ENCODE measurements around the gene CMSS1. TPM values are rescaled to one million over a fixed set of nuclear protein-coding genes. Genes with fewer than 3 reads are reported as not detected.

CMSS1 gene
- total RNA-seq, 1 donor from 2014 or later = 19.7 TPM

DNA sequence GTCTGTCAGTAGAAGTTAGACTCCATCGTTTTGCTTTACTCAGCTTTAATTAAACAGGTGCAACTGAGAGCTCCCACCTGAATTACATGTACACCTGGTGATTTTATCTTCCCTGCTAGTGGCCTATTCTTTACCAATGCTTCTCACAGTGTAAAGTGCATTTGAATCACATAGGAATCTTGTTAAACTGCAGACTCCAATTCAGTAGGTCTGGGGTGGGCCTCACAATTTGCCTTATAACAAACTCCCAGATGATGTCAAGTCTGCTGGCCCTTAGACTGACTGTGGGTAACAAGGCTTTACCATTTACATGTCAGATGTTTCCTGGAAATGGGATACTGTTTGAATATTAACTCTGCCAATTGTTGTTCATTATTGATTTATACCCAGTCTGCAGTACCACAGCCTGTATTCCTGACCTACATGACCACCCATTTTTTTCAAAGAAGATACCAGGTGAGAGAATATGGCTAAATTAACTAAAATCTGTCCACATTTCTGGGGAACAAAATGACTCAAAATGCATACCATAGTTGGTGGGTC lies 37.2 kb downstream of the CMSS1 start:
- DNase-seq = no peak

DNA sequence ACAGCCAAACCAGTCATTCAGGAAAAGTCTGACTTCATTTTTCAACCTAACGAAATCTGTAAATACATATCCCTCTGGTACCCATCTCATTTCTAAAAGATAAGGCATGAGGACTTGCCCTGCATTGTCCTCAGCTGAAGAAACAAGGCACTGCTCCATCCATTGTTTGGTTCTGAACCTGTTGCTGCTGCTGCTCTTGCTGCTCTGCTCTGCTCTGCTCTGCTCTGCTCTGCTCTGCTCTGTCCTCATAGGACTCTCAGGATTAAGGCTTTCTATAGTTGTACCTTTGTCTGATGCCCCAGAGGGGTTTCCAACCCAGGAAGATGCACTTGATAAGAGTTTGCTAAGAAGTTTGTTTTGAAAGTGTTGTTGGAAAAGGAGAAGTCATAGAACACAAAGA lies 38.2 kb downstream of the CMSS1 start:
- no peak for DNase-seq

DNA sequence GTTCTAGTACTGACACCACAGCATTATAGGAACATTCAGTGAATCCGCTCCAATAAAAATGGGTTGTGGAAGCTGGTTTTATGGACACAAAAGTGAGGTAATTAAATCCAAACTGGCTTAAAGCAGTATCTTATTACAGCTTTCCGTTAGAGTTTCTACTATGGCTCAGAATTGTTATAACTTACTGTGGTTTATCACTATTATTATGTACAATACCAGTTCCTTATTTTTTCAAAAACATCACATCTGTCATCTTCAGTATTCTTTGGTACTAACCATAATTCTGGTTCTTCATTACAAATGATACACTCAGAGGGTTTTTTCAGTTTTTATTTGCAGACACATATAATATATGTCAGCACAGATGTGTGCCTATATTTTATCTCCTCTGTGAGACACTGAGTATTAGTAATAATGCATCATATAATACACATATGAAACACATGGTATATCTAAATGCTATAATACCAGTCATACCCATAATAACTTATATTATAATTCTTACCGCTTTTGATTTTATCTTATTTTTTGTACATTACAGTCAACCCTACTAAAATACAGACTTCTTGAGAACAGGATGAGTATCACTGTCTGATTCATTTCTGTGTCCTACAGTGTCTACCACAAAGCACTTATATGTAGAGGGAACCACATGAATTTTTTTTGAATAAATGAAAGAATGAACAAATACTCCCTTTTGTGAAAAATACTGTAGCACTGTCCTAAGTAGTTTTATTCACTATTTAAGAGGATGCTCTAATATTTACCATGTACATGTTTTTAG lies 39.0 kb downstream of the CMSS1 start:
- no peak for DNase-seq

DNA sequence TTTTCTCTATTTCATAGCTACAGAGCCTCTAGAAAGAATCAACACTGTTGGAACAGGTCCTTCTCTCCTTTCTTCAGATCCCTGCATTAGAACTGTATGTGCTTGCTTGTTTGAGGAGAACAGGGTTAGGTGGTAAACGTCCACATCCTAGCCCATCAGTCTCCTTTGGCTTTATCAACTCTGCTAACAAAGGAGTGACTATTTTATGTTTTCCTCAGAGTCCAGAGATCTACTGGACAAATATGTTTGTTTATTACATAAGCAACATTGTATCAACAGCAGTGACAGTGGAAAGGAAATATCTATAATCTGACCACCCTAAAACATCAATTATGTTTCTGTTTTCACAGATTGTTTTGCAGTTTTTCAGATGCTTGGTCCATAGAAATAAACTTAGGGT lies 39.6 kb downstream of the CMSS1 start:
- no peak for DNase-seq

DNA sequence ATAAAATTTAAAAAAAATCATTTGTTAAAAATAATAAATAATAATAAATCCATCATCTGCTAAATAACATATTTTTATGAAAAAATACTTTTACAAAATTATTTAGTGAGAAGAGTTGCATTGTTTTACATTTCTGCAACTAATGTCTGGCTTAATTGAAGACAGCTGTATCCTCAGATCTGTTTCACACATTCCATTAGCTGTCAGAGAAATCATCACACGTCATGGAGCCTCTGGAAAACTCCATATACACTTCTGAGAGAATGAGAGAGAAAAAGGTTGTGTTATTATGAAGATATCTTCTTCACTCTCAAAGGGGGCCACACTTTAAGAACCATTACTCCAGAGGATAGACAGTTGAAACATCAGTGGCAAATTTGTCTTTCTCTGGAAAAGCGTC lies 40.8 kb downstream of the CMSS1 start:
- DNase-seq = no peak

DNA sequence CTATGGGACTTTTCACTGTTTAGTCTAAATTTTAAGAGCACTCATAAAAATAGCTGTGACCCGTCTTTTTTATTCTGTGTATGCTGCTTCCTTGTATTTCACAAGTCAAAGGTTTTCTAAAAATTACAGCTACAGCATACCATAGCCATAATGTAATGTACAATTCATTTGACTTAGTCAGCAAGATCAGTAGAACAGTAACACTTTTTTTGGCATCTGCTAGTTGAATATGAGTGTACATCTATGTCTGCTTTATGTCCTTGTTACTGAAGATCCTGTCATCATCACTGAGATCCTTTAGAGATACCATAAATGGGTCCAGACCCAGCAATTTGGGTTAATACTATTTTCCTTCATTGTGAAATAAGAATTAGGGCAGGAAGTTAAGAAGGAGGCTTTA lies 42.2 kb downstream of the CMSS1 start:
- DNase-seq = peak; percentile 63

DNA sequence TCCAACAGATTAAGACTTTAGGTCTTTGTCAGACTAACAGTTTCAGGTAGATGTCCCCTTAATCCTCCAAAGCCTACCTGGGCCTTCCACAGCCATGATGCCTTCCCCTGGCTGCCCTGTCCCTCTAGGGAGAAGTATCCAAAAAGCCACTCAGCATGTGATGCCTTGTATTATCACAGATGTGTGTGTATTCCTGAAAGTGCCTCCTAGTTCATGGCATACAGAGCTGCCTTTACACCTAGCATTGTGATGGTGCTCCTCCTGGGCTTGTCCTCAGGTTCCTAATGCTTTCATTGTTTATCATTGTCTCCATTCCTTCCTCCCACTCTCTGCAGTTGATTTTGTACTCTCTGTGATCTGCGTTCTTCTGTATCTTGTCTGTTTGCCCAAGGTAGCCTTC lies 43.6 kb downstream of the CMSS1 start:
- DNase-seq = no peak

GRCh38 chr3:99862208-99862607 lies 44.5 kb downstream of the CMSS1 start:
- DNase-seq = no peak

- no peak for DNase-seq
Measured at GRCh38 chr3:99863002-99863401, 45.3 kb downstream of the CMSS1 start.

DNA sequence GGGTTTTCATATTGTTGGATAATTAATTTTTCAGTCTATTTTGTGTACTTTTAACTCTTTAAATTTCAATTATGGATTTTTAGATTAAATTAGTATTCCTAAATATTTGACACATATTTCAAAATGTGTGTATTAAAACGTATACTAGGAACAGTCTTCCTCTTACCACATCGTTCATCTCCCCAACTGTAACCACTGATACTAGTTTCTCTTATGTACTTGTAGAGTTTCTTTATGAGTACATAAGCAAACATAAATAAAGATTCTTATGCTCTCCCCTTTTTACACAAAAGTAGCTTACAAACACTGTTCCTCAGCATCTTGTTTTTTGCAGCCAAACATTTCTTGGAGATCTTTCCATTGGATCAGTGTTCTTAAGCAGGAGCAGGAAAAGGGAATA lies 45.9 kb downstream of the CMSS1 start:
- DNase-seq = no peak

DNA sequence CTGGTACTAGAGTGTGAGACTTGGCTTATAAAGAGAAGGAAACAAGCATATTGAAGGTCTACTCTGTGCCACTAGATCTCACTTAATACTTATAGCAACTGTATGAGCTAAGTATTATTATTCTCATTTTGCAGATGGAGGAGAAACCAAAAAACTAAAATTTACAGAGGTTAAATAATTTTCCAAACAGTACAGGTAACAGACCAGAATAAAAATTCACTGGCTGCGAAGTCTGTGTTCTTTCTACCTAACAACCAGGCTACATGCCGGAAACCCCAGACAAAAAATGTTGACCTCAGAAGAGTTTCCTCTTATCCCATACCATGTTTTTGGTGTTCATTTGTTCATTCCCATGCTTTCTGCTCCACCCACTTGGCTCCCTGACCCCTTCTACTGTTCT lies 46.6 kb downstream of the CMSS1 start:
- no peak for DNase-seq

DNA sequence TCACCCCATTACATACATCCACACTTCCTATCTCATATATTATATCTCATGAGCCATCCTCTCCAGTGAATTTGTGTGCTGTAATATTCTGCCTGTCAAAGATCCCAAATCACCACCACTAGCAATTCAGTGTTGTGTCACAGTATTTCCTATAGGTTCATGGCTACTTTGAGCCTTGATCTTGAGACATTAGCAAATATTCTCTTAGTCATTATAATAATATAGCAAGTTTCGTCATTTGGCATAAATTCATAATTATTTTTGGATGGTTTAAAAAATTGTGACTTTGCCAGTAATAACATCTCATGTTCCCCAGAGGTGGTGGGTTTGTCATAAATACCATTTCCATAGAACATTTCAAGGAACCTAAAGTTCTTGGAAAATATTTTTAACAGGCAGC lies 47.7 kb downstream of the CMSS1 start:
- no peak for DNase-seq

DNA sequence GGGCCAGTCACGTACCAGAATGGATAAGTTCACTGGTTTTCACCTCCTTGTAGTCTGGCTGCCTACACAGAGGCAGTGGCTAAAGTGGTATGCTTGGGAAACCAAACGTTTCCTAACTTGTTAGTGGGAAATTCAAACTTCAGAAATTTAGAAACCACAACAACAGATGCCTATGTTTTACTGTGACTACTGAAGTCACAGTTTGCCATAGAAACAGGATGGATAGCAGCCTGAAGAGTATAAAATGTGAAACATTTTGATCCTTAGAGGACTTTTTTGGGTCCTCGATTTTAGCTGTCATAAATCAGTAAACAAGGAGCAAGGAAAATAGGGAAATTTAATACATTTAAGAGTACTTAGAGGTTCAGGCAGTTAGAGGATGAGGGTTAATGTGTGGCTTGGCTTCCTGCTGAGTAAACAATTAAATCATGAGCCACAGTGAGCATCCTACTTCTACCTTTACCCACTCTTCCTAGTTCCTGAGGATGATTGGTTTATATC lies 48.6 kb downstream of the CMSS1 start:
- peak; percentile 40 for DNase-seq

DNA sequence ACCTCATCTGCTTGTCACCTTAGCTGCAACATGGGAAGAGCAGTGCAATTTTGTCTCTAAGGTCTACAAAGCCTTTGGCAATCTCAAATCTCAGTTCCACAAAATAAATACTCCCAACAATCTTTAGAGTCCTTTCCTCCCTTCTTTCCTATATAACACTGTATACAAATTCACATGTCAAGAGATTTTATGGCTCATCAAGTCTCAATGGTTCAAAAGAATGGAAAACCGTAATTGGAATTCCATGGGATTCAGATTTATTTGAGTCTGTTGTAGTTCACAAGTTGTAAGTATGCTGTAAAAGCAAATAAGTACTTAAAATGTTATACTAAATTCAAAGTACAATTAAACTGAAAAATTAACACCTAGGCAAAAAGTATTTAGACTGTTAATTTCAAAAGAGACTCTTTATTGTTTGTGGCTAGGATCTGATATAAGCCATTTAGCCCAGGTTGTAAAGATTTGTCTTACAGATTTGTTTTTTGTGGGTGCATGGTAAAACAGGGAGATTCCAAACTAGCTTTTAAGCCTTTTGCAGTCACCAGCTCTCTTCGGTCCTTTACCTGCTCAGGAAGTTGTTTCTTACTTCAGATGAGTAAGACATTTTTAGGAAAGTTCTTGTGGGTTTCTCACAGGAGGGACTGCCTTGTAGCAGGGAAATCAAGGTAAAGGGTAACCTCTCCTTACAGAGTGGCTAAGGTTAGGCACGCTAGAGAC lies 50.1 kb downstream of the CMSS1 start:
- DNase-seq = no peak

GRCh38 chr3:99868311-99868646 lies 50.6 kb downstream of the CMSS1 start:
- peak; percentile 42 for DNase-seq

DNA sequence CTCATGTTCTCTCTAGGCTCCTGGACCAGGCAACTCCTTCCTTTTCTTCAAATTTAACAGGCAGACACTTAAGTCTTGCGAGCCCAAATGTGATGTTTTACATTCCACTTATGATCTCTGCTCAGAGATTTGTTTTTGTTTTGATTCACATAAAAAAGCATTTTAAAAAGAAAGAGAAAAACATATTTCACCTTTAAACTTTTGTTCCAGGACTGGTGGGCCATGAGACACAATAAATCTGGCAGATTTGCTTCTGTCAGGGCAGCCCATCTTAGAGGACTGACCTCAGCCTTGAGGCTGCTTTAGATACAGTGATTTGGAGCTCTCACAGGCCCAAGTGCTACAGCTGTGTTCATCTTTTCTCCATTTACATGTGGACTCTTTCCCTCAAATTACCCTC lies 52.0 kb downstream of the CMSS1 start:
- DNase-seq = no peak

GRCh38 chr3:99870712-99871111 lies 53.0 kb downstream of the CMSS1 start:
- no peak for DNase-seq

DNA sequence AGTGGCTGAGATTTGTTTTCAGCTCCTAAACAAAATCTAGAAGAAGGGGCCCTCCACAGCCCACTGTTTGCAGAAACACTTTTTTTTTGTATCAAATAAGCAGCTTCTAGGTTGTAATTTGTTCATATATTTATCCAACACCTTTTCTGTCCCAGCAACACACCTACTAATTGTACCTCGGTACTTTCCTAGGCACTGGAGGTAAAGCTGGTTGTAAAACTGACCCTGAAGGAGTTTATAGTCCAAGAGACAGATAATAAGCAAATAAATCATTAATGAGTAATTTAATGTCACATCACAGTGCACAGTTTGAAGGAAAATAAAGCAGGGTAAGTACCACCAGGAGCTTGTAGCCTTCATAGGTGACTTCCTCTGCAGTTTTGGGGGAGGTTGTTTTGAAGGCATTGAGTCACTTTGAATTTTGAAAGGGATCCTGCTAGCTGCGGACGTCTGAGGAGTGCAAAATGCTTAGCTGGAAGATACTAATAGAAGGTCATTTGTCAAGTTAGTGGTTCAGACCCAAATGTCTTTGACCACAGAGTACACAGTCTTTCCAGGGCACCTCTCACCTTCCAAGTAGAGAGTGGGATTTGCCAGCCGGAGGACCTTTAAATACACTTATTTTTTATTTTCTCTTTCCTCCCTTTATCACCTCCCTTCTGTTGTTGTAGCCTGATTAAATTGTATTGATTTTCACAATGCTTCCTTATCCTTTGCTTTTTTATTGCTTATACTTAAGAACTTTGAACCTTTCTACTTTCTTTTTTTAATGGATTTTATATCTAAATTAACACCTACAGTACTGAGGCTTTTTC lies 53.8 kb downstream of the CMSS1 start:
- DNase-seq = no peak

DNA sequence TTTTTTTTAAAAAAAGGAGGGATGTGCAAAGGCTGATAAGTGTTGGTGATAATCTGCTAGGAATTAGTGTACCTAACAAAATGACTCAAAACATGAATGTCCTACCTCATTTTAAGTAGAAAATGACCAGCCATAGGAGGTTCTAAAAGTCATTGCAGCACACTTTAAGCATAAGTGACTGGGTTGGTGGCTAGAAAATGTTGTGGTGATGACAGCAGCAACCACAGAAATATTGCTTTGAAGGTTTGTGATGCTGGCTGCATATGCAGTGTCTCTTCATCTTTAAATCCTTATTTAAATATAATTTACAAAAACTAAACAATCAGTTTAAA lies 55.2 kb downstream of the CMSS1 start:
- no peak for DNase-seq

- DNase-seq = no peak
Measured at GRCh38 chr3:99873269-99874102, 55.8 kb downstream of the CMSS1 start.

DNA sequence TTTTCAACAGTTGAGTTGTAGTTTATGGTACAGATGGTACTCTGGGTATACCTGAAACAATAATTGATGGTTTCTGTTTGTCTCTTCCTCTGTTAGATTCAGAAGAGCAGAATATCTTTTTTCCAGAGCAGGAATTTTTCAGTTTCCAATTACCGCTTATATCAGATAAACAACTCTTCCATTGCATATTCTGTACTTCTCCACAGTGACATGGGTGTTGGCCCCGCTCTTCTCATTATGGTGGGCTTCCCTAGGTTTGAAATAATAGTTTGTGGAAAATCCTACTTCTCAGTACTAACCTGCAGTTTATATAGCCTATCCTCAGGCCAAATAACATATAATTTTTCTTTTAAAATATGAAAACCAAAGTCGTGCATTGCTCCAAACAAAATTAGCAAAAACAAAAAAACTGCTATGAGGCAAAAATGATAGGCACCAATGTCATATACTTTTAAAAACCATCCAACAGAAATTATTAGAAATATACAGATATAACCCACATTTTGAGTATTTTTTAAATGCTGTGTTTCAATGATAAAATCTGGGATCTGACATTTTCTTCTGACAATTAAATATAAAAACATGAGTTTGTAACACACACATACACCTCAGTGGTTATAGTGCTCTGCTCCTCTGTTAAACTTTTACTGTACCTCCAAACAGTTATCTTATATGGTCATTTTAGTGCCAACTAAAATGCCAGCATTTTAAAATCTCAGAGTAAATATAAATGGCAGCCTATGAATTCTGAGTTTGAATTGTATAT lies 56.8 kb downstream of the CMSS1 start:
- DNase-seq = no peak
